OCI-LY7 (cell line): Measurements from ENCODE around the gene TMEM219. TPM values are rescaled to one million over a fixed set of nuclear protein-coding genes. Genes with fewer than 3 reads are reported as not detected.

Experiments
- BruUV-seq: library from RNA; stranded (reverse); fragments of 400-500 nt; replicated peaks from 2 replicates; lab custom pipeline; 2021; lab: Mats Ljungman, UMichigan
- CTCF ChIA-PET: fragments of 300-600 bp; sonication (Branson Sonifier 250); formaldehyde crosslinking; loops from one replicate; lab custom pipeline; 2022; ENCODE audit warnings: antibody characterized with exemption; ENCODE audit not compliant: unreplicated experiment; lab: Charles Lee
- POLR2A ChIA-PET: fragments of 300-600 bp; sonication (Branson Sonifier 250); formaldehyde crosslinking; loops from one replicate; lab custom pipeline; 2022; ENCODE audit warnings: antibody characterized with exemption; lab: Charles Lee
- DNase-seq: peaks from one replicate; pipeline ENCODE4 v3.0.0-alpha.2; 2015; ENCODE audit warnings: low spot score
- H2AFZ ChIP-seq: fragments of 200-600 bp; sonication (generic), shearing (Covaris generic); 2 replicates; pipeline ENCODE4 v1.6.1; 2014; ENCODE audit warnings: mild to moderate bottlenecking, antibody characterized with exemption, low read length, moderate library complexity
- H3K27ac ChIP-seq: fragments of 200-600 bp; sonication (generic); 2 replicates; pipeline ENCODE4 v1.5.1; 2014; ENCODE audit warnings: mixed run types, low read depth, mild to moderate bottlenecking, moderate library complexity, low read length, inconsistent platforms; ENCODE audit not compliant: poor library complexity, severe bottlenecking
- H3K36me3 ChIP-seq: fragments of 200-600 bp; sonication (generic); 2 replicates; pipeline ENCODE4 v1.6.1; 2014; ENCODE audit warnings: mild to moderate bottlenecking, antibody characterized with exemption, low read length, moderate library complexity, mixed read lengths; ENCODE audit not compliant: insufficient read depth
- H3K4me1 ChIP-seq: fragments of 200-600 bp; sonication (generic); 2 replicates; pipeline ENCODE4 v1.5.1; 2014; ENCODE audit warnings: mild to moderate bottlenecking, low read length; ENCODE audit not compliant: insufficient read depth, poor library complexity, severe bottlenecking
- H3K4me2 ChIP-seq: fragments of 200-600 bp; sonication (generic); 2 replicates; pipeline ENCODE4 v1.6.1; 2014; ENCODE audit warnings: mild to moderate bottlenecking, low read length
- H3K4me3 ChIP-seq: fragments of 200-600 bp; sonication (generic); 2 replicates; pipeline ENCODE4 v1.5.1; 2014; ENCODE audit warnings: mild to moderate bottlenecking, low read depth, low read length; ENCODE audit not compliant: poor library complexity, severe bottlenecking
- H3K79me2 ChIP-seq: fragments of 200-600 bp; sonication (generic); 2 replicates; pipeline ENCODE4 v1.6.1; 2016; ENCODE audit warnings: low read depth, mild to moderate bottlenecking, low read length, moderate library complexity, mixed read lengths; ENCODE audit not compliant: insufficient read depth
- H3K9me2 ChIP-seq: fragments of 200-600 bp; sonication (generic); 2 replicates; pipeline ENCODE4 v1.6.1; 2016; ENCODE audit warnings: mild to moderate bottlenecking, low read length, mixed read lengths; ENCODE audit not compliant: insufficient read depth
- H3K9me3 ChIP-seq: fragments of 200-600 bp; sonication (generic); 2 replicates; pipeline ENCODE4 v1.6.1; 2014; ENCODE audit warnings: mild to moderate bottlenecking, mixed run types, low read length, mixed read lengths
- H4K20me1 ChIP-seq: fragments of 200-600 bp; sonication (generic); 2 replicates; pipeline ENCODE4 v1.6.1; 2014; ENCODE audit warnings: mild to moderate bottlenecking, antibody characterized with exemption, low read length, moderate library complexity, mixed read lengths; ENCODE audit not compliant: insufficient read depth
- EZH2phosphoT487 ChIP-seq: fragments of 200-600 bp; sonication (generic); IDR thresholded peaks from 2 replicates; pipeline ENCODE4 v1.6.1; 2018; ENCODE audit warnings: low read depth, borderline replicate concordance, mild to moderate bottlenecking, mixed run types, antibody characterized with exemption, low read length, moderate library complexity, mixed read lengths
- intact Hi-C: fragments of 100-400 bp; cut with micrococcal nuclease; formaldehyde crosslinking; loops from one replicate; pipeline ENCODE4 v1.10.0; 2022; ENCODE audit not compliant: unreplicated experiment
- total RNA-seq, 2 experiments: library from RNA; depleted of rRNA in 1 of 2; stranded (reverse); fragments of >200 nt in 1 of 2; shearing (Covaris generic) in 1 of 2; gene quantifications; 2 replicates each; pipeline ENCODE4 v1.2.3, GENCODE V29; 2014 to 2022
- TF ChIP-seq, protein P1 (sequence below): fragments of 200-600 bp; sonication (generic); conservative IDR thresholded peaks from 2 replicates; pipeline ENCODE4 v1.5.1; 2014; ENCODE audit warnings: mild to moderate bottlenecking, antibody characterized with exemption, low read length, moderate library complexity, mixed read lengths

TMEM219 gene
- total RNA-seq, 2 experiments from 2014 or later, result 82.9 to 94.1 TPM

DNA sequence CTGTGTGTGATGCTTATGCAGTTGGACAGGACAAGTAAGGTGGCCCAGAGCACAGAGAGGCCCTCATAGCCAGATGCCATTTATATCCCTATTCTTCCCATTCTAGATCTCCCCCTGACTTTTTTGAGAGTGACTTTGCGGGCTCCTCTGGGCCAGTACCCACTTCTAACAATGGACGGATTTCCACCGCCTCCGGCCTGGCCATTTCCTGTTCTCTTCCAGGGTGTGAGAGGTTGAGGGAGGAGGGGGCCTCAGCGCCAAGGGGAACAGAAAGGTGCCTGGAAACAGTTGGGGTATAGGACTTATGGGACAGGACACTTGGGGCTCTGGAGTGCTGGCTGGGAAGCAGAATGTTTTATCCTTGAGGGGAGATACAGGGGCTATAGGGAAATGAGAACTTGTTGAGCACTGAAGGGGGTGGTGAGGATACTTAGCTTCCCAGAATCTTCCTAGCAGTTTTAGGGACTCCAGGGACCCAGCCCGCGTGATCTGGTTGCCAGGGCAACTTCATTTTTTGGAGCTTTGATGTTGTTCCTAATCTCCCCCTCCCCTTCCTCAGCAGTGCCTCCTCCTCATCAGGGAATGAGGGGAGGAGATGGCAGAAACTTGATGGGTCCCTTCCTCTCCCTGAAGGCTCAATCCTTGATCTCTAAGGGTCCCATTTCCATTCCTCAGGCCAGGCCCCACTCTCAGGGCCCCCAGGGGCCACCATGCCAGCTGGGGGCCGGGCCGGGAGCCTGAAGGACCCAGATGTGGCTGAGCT, 15.4 kb downstream of the TMEM219 start:
- no peak for DNase-seq
- Histone ChIP-seq H3K4me1 (peaks cover 34% of the 10 kb centered on the region), H3K27ac (no peak overlapping the region), H3K4me2 (peak overlapping the region; percentile 100), H3K9me3 (no peaks in the 10 kb centered on the region), H3K9me2 (no peaks in the 10 kb centered on the region), H3K79me2 (peaks cover 34% of the 10 kb centered on the region), H3K36me3 (peaks cover 57% of the 10 kb centered on the region), H4K20me1 (0 out of 2 replicates have a peak, but pooled peaks cover 12% of the 10 kb centered on the region), H3K4me3 (peak overlapping the region; percentile 99), H2AFZ (no peak overlapping the region)
- BruUV-seq, result no TSS peak
- CTCF ChIA-PET, result interaction anchor here (0.5 kb wide), 1 partner anchor 200 kb away, joined by 3 read pairs; no protein-coding TSS in a partner anchor
- POLR2A ChIA-PET, result interaction anchor here (2.1 kb wide), 1 partner anchor 15 kb away, joined by 7 read pairs; the partner anchor contains the start of gene TMEM219
- intact Hi-C loops, result no loop called here
- TF ChIP-seq EZH2phosphoT487, result no peak
- TF ChIP-seq, protein P1, sequence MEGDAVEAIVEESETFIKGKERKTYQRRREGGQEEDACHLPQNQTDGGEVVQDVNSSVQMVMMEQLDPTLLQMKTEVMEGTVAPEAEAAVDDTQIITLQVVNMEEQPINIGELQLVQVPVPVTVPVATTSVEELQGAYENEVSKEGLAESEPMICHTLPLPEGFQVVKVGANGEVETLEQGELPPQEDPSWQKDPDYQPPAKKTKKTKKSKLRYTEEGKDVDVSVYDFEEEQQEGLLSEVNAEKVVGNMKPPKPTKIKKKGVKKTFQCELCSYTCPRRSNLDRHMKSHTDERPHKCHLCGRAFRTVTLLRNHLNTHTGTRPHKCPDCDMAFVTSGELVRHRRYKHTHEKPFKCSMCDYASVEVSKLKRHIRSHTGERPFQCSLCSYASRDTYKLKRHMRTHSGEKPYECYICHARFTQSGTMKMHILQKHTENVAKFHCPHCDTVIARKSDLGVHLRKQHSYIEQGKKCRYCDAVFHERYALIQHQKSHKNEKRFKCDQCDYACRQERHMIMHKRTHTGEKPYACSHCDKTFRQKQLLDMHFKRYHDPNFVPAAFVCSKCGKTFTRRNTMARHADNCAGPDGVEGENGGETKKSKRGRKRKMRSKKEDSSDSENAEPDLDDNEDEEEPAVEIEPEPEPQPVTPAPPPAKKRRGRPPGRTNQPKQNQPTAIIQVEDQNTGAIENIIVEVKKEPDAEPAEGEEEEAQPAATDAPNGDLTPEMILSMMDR, result no peak

DNA sequence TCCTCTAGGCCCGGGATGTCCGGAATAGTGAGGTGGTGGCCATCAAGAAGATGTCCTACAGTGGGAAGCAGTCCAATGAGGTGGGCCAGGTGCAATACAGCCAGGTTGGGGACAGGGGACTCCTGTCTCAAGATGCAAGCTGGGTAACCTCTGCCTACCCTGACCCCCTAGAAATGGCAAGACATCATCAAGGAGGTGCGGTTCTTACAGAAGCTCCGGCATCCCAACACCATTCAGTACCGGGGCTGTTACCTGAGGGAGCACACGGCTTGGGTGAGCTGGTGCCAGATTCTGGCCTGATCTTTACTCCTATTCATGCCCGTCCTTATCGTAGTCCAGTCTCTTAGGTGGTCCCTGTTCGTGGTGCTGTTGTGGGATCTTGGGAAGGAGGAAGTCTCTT, 16.2 kb downstream of the TMEM219 start:
- Histone ChIP-seq H3K9me2 (no peaks in the 10 kb centered on the region), H2AFZ (no peak overlapping the region), H3K4me1 (peaks cover 29% of the 10 kb centered on the region), H3K27ac (no peak overlapping the region), H3K79me2 (peaks cover 34% of the 10 kb centered on the region), H3K36me3 (peaks cover 58% of the 10 kb centered on the region), H4K20me1 (0 out of 2 replicates have a peak, but pooled peaks cover 12% of the 10 kb centered on the region), H3K9me3 (no peaks in the 10 kb centered on the region), H3K4me3 (no peak overlapping the region), H3K4me2 (no peak overlapping the region)
- ChIA-PET POLR2A (no interaction called here), CTCF (interaction anchor here (0.5 kb wide), 1 partner anchor 199 kb away, joined by 3 read pairs; no protein-coding TSS in a partner anchor)
- no TSS peak for BruUV-seq
- DNase-seq, result no peak
- TF ChIP-seq, protein P1, result no peak
- no peak for TF ChIP-seq EZH2phosphoT487
- intact Hi-C loops, result no loop called here
